Keratinocyte (primary cell): ENCODE measurements around the gene TTC1.

Experiments
- EZH2 ChIP-seq: IDR thresholded peaks from one replicate; pipeline ENCODE4 v1.6.1; 2012; ENCODE audit warnings: inconsistent platforms, mild to moderate bottlenecking, low read length, moderate library complexity
- TF ChIP-seq, protein P1 (sequence below), 3 experiments: IDR thresholded peaks in 1 of 3; conservative IDR thresholded peaks in 1 of 3; optimal IDR thresholded peaks in 1 of 3; 2 replicates in 2 of 3; 3 replicates in 1 of 3; pipeline versions ENCODE3 to v1.5.1; 2011; ENCODE audit warnings: low read length in 3 of 3, mild to moderate bottlenecking in 3 of 3, moderate library complexity in 2 of 3, control low read depth in 1 of 3, inconsistent platforms in 1 of 3; ENCODE audit not compliant: insufficient read depth in 2 of 3; ENCODE audit errors: extremely low read depth in 1 of 3

DNA sequence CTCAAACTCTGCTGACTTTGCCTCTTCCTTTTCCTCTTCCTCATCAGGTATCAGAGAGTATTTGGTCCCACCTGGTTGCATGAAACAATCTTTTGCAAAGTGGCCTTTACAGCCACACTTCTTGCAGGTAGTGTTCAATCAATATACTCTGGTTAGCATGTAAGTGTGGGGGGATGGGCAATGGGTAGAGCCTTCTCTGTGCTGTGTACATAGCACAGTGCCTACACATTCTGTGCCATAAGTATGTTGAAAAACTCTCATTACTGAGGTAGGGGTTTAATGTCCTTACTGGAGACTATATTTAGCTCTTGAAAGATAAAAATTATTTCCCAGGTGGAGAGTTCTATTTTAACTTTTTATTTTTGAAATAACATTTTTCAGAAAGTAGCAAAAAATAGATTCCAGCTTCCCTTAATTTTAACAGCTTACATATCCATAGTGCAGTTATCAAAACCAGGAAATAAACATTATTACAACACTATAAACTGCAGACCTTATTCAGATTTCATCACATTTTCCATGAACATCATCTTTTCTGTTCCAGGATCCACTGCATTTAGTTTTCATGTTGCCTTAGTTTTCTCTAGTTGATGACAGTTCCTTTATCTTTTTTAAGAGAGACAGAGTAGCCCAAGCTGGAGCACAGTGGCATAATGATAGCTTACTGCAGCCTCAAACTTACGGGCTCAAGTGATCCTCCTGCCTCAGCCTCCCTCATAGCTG is 15.1 kb downstream of the TTC1 start:
- TF ChIP-seq, protein P1, sequence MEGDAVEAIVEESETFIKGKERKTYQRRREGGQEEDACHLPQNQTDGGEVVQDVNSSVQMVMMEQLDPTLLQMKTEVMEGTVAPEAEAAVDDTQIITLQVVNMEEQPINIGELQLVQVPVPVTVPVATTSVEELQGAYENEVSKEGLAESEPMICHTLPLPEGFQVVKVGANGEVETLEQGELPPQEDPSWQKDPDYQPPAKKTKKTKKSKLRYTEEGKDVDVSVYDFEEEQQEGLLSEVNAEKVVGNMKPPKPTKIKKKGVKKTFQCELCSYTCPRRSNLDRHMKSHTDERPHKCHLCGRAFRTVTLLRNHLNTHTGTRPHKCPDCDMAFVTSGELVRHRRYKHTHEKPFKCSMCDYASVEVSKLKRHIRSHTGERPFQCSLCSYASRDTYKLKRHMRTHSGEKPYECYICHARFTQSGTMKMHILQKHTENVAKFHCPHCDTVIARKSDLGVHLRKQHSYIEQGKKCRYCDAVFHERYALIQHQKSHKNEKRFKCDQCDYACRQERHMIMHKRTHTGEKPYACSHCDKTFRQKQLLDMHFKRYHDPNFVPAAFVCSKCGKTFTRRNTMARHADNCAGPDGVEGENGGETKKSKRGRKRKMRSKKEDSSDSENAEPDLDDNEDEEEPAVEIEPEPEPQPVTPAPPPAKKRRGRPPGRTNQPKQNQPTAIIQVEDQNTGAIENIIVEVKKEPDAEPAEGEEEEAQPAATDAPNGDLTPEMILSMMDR (optimal IDR thresholded peaks at IDR 0.05 in 1 of 3, IDR thresholded peaks at IDR 0.05 in 1 of 3, conservative IDR thresholded peaks at IDR 0.05 in 1 of 3; ENCODE audit: extremely low read depth in 1 of 3, insufficient read depth in 2 of 3, low read length in 3 of 3): no peak
- no peak for TF ChIP-seq EZH2
